ENCODE results near the gene B3GLCT. TPM values are rescaled to one million over a fixed set of nuclear protein-coding genes. Genes with fewer than 3 reads are reported as not detected.

Gene B3GLCT
- total and polyA plus RNA-seq, 10 of the 15 experiments (the other 5 are each of a cell fraction or from before 2014, with no cell fraction given) = 0.07 to 0.89 (median 0.25) TPM

DNA sequence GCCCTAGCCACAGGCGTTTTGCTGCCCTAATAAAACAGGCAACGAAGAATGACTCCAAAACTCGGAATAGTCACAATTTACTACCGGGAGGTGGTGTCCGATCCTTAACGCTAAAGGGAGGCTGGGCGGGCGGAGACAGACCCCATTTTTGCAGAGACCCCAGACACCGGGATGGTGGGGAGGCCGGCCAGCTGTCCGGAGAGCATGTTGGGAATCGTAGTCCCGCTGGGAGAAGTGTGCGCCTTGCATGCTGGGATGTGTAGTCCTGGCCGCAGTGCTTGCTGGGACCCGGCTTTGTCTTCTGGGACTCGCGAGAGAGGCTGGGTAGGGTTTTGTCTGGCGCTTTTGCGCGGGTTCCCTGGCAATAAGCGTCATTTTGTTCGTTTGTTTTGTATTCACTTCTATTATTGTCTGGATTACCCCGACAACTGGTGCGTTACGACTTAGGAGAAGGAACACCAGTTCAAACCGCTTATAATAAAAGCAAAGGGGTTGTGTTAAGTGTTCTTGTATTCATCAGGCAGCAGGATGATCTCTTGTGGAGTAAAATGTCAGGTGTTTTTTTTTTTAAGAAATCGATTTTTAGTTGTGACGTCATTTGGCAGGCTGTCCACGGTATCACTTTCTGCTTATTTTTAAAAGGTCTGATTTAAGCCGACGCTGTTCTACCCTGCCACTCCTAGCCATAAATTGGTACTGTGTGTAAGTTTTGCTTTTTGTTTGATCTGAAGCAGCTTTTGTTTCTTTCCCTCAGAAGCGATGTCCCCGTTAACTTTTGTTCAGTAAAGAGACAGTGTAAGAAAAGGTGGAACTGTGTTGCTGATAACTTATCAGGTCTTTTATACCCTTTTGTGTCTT lies 37.4 kb upstream of the B3GLCT start (continued):
- TF ChIP-seq ATF2 (IDR thresholded peaks at IDR 0.05; ENCODE audit: low read length) (peak; percentile 85), YY1 (IDR thresholded peaks at IDR 0.05; ENCODE audit: low read depth, low read length) (peak; percentile 87), SIN3A (IDR thresholded peaks at IDR 0.05; ENCODE audit: low read depth, low read length) (peak; percentile 84), RB1 (IDR thresholded peaks at IDR 0.05; ENCODE audit: borderline replicate concordance) (peak; percentile 45; the same call in 1 of the 2 replicates), ESRRA (IDR thresholded peaks at IDR 0.05; ENCODE audit: low read length) (peak; percentile 66; the same call in 1 of the 2 replicates), STAT1 (conservative IDR thresholded peaks at IDR 0.05) (peak; percentile 82; the same call in 1 of the 2 replicates), NFYA (IDR thresholded peaks at IDR 0.05; ENCODE audit: borderline replicate concordance, low read depth, low read length) (no peak), SUPT20H (IDR thresholded peaks at IDR 0.05; ENCODE audit: borderline replicate concordance, control insufficient read depth, low read depth, low read length) (no peak), SREBF1 (IDR thresholded peaks at IDR 0.05; ENCODE audit: low read length) (peak; percentile 91), TCF7 (IDR thresholded peaks at IDR 0.05; ENCODE audit: borderline replicate concordance) (no peak), EGR1 (IDR thresholded peaks at IDR 0.05; ENCODE audit: borderline replicate concordance in 1 of 2, low read depth in 2 of 2, low read length in 2 of 2) (no peak), POLR2A (IDR thresholded peaks at IDR 0.05; ENCODE audit: low read depth, low read length) (no peak), MLLT1 (IDR thresholded peaks at IDR 0.05) (no peak), CHD2 (IDR thresholded peaks at IDR 0.05; ENCODE audit: borderline replicate concordance, low read depth, low read length) (peak; percentile 99), ZNF384 (IDR thresholded peaks at IDR 0.05; ENCODE audit: borderline replicate concordance, low read depth, low read length) (peak; percentile 37; the same call in 1 of the 2 replicates)
- TF ChIP-seq, protein P1, sequence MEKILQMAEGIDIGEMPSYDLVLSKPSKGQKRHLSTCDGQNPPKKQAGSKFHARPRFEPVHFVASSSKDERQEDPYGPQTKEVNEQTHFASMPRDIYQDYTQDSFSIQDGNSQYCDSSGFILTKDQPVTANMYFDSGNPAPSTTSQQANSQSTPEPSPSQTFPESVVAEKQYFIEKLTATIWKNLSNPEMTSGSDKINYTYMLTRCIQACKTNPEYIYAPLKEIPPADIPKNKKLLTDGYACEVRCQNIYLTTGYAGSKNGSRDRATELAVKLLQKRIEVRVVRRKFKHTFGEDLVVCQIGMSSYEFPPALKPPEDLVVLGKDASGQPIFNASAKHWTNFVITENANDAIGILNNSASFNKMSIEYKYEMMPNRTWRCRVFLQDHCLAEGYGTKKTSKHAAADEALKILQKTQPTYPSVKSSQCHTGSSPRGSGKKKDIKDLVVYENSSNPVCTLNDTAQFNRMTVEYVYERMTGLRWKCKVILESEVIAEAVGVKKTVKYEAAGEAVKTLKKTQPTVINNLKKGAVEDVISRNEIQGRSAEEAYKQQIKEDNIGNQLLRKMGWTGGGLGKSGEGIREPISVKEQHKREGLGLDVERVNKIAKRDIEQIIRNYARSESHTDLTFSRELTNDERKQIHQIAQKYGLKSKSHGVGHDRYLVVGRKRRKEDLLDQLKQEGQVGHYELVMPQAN (conservative IDR thresholded peaks at IDR 0.05) = peak; percentile 92
- TF ChIP-seq, protein P2, sequence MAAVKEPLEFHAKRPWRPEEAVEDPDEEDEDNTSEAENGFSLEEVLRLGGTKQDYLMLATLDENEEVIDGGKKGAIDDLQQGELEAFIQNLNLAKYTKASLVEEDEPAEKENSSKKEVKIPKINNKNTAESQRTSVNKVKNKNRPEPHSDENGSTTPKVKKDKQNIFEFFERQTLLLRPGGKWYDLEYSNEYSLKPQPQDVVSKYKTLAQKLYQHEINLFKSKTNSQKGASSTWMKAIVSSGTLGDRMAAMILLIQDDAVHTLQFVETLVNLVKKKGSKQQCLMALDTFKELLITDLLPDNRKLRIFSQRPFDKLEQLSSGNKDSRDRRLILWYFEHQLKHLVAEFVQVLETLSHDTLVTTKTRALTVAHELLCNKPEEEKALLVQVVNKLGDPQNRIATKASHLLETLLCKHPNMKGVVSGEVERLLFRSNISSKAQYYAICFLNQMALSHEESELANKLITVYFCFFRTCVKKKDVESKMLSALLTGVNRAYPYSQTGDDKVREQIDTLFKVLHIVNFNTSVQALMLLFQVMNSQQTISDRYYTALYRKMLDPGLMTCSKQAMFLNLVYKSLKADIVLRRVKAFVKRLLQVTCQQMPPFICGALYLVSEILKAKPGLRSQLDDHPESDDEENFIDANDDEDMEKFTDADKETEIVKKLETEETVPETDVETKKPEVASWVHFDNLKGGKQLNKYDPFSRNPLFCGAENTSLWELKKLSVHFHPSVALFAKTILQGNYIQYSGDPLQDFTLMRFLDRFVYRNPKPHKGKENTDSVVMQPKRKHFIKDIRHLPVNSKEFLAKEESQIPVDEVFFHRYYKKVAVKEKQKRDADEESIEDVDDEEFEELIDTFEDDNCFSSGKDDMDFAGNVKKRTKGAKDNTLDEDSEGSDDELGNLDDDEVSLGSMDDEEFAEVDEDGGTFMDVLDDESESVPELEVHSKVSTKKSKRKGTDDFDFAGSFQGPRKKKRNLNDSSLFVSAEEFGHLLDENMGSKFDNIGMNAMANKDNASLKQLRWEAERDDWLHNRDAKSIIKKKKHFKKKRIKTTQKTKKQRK (IDR thresholded peaks at IDR 0.05; ENCODE audit: low read depth, low read length) = no peak
- TF ChIP-seq, protein P3, sequence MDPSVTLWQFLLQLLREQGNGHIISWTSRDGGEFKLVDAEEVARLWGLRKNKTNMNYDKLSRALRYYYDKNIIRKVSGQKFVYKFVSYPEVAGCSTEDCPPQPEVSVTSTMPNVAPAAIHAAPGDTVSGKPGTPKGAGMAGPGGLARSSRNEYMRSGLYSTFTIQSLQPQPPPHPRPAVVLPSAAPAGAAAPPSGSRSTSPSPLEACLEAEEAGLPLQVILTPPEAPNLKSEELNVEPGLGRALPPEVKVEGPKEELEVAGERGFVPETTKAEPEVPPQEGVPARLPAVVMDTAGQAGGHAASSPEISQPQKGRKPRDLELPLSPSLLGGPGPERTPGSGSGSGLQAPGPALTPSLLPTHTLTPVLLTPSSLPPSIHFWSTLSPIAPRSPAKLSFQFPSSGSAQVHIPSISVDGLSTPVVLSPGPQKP (IDR thresholded peaks at IDR 0.05; ENCODE audit: low read depth, low read length) = no peak
